Esophagus muscularis mucosa (tissue), 4 donors: Measurements from ENCODE around the gene GRIK1. TPM values are rescaled to one million over a fixed set of nuclear protein-coding genes. Genes with fewer than 3 reads are reported as not detected.

Experiments used
- DNase-seq: peaks from one replicate; pipeline ENCODE4 v3.0.0-alpha.2; 2017; ENCODE audit errors: extremely low spot score
- H3K27ac ChIP-seq, 4 donors: fragments of 200-600 bp; sonication (generic); replicated peaks in 1 of 4; 1 replicate in 3 of 4; 2 replicates in 1 of 4; pipeline ENCODE4 v1.5.1; 2016 to 2019; ENCODE audit warnings: mild to moderate bottlenecking in 1 of 4
- H3K27me3 ChIP-seq, 4 donors: fragments of 200-600 bp; sonication (generic); one replicate each; pipeline versions ENCODE4 v1.5.1 to v1.6.0; 2016 to 2019
- H3K36me3 ChIP-seq, 4 donors: fragments of 200-600 bp; sonication (generic); one replicate each; pipeline ENCODE4 v1.5.1; 2016 to 2019
- H3K4me1 ChIP-seq, 4 donors: fragments of 200-600 bp; sonication (generic); one replicate each; pipeline ENCODE4 v1.5.1; 2016 to 2019
- H3K4me3 ChIP-seq, 4 donors: fragments of 200-600 bp; sonication (generic); 1 replicate in 2 of 4; 2 replicates in 2 of 4; pipeline ENCODE4 v1.5.1; 2016 to 2019; ENCODE audit warnings: mild to moderate bottlenecking in 4 of 4, moderate library complexity in 1 of 4
- H3K9me3 ChIP-seq, 4 donors: fragments of 200-600 bp; sonication (generic); 1 replicate in 3 of 4; 2 replicates in 1 of 4; pipeline ENCODE4 v1.5.1; 2016 to 2019
- EP300 ChIP-seq: sonication (generic); formaldehyde crosslinking; IDR thresholded peaks from one replicate; pipeline ENCODE4 v1.6.1; 2017; ENCODE audit warnings: antibody characterized with exemption
- POLR2A ChIP-seq: fragments of 450-650 bp; IDR thresholded peaks from one replicate; pipeline ENCODE4 v1.6.1; 2017; ENCODE audit warnings: antibody characterized with exemption, moderate library complexity, mild to moderate bottlenecking, low read depth
- POLR2AphosphoS5 ChIP-seq, 2 donors: sonication (generic); formaldehyde crosslinking; IDR thresholded peaks; one replicate each; pipeline ENCODE4 v1.6.1; 2017; ENCODE audit warnings: antibody characterized with exemption in 2 of 2
- WGBS: methylation state at CpG from one replicate; pipeline ENCODE4 v1.1.5; 2018; 5-methylcytosine and 5-hydroxymethylcytosine counted together
- intact Hi-C: fragments of 100-400 bp; cut with DNase I; formaldehyde crosslinking; loops from one replicate; pipeline ENCODE4 v1.15.1; 2023
- total RNA-seq, 4 donors: library from RNA; depleted of rRNA; stranded (reverse); fragments of >200 nt; gene quantifications; one replicate each; pipeline versions ENCODE4 v1.1.0 to v1.2.1, GENCODE V29; 2016
- TF ChIP-seq, protein P1 (sequence below), 3 experiments: fragments of 200-600 bp in 2 of 3; fragments of 450-650 bp in 1 of 3; sonication (generic) in 2 of 3; IDR thresholded peaks; one replicate each; pipeline ENCODE4 v1.5.1; 2017 to 2019; ENCODE audit warnings: antibody characterized with exemption in 3 of 3, mild to moderate bottlenecking in 2 of 3, moderate library complexity in 1 of 3

The GRIK1 gene
- total RNA-seq, 4 donors from 2014 or later = 0.19 to 0.40 (median 0.33) TPM; not detected in 1

DNA sequence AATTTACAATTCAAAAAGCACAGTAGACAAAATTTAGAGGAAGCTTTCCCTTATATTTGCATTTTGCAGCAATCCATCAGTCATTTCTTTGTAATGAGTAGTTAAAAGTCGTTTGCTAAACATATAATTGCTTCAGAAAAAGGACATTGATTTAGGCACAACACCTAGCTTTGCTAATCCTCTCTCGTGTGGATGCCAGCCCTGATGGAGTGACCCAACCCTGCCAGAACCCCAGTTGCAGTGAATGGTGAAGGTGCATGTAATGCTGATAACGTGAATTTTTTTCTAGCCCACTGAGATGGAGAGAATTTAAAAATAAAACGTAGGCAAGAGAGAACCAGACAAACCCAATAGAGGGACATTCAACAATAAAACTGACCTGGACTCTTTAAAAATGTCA, 263.4 kb downstream of the GRIK1 start:
- DNase-seq = no peak
- WGBS = 62% methylated on average over 4 of the region's 4 CpGs
- TF ChIP-seq POLR2A (no peak), POLR2AphosphoS5 (IDR thresholded peaks at IDR 0.05) (no peak)
- no peak overlapping the region for H3K4me3 ChIP-seq
- no peaks in the 10 kb centered on the region for H3K4me1 ChIP-seq
- no peaks in the 10 kb centered on the region for H3K36me3 ChIP-seq
- intact Hi-C loops = no loop called here
- H3K27ac ChIP-seq = no peak overlapping the region
- H3K27me3 ChIP-seq = no peaks in the 10 kb centered on the region
- no peaks in the 10 kb centered on the region for H3K9me3 ChIP-seq

DNA sequence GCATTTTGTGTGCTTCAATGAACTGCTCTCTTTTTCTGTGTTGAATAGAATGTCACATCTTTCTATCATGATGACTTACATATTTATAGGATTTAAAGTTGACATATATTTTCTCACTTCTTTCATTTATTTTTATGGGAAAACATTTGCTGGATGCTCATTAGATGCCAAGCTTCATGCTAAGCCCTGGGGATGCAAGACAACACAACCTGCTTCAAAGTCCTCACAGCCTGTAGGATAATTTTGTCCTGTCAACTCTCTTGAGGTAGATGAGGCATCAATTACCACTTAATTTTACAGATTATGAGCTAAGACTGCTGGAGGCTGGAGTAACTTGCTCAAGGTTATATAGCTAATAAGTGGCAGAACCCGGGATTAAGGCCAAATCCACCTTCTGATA, 264.3 kb downstream of the GRIK1 start:
- TF ChIP-seq, protein P1, sequence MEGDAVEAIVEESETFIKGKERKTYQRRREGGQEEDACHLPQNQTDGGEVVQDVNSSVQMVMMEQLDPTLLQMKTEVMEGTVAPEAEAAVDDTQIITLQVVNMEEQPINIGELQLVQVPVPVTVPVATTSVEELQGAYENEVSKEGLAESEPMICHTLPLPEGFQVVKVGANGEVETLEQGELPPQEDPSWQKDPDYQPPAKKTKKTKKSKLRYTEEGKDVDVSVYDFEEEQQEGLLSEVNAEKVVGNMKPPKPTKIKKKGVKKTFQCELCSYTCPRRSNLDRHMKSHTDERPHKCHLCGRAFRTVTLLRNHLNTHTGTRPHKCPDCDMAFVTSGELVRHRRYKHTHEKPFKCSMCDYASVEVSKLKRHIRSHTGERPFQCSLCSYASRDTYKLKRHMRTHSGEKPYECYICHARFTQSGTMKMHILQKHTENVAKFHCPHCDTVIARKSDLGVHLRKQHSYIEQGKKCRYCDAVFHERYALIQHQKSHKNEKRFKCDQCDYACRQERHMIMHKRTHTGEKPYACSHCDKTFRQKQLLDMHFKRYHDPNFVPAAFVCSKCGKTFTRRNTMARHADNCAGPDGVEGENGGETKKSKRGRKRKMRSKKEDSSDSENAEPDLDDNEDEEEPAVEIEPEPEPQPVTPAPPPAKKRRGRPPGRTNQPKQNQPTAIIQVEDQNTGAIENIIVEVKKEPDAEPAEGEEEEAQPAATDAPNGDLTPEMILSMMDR (IDR thresholded peaks at IDR 0.05) = no peak
- no peak for TF ChIP-seq POLR2A
- TF ChIP-seq EP300 = no peak
- TF ChIP-seq POLR2AphosphoS5 (IDR thresholded peaks at IDR 0.05) = no peak
- WGBS = 88% methylated on average over 1 of the region's 1 CpG
- intact Hi-C loops = no loop called here
- Histone ChIP-seq H3K36me3 (no peaks in the 10 kb centered on the region), H3K9me3 (no peaks in the 10 kb centered on the region), H3K27me3 (no peaks in the 10 kb centered on the region), H3K4me3 (no peak overlapping the region), H3K27ac (no peak overlapping the region), H3K4me1 (no peaks in the 10 kb centered on the region)
- no peak for DNase-seq

DNA sequence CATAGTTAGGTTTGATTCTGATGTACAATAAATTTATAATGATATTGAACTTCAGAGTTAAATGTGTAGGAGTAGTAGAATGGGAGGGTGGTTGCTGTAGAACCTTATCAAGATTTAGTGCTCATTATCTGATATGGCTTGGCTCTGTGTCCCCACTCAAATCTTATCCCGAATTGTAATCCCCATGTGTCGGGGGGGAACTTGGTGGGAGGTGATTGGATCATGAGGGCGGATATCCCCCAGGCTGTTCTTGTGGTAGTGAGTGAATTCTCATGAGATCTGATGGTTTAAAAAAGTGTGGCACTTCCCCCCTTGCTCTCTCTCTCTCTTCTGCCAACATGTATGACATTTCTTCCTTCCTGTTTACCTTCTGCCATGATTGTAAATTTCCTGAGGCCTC, 265.5 kb downstream of the GRIK1 start:
- Histone ChIP-seq H3K27ac (no peak overlapping the region), H3K4me3 (no peak overlapping the region), H3K27me3 (no peaks in the 10 kb centered on the region), H3K4me1 (no peaks in the 10 kb centered on the region), H3K9me3 (no peaks in the 10 kb centered on the region), H3K36me3 (no peaks in the 10 kb centered on the region)
- intact Hi-C loops = no loop called here
- DNase-seq = no peak
- no peak for TF ChIP-seq POLR2AphosphoS5 (IDR thresholded peaks at IDR 0.05)
- TF ChIP-seq POLR2A = no peak
- no peak for TF ChIP-seq EP300
- TF ChIP-seq, protein P1 (IDR thresholded peaks at IDR 0.05) = no peak
- 92% methylated on average over 3 of the region's 3 CpGs for WGBS

DNA sequence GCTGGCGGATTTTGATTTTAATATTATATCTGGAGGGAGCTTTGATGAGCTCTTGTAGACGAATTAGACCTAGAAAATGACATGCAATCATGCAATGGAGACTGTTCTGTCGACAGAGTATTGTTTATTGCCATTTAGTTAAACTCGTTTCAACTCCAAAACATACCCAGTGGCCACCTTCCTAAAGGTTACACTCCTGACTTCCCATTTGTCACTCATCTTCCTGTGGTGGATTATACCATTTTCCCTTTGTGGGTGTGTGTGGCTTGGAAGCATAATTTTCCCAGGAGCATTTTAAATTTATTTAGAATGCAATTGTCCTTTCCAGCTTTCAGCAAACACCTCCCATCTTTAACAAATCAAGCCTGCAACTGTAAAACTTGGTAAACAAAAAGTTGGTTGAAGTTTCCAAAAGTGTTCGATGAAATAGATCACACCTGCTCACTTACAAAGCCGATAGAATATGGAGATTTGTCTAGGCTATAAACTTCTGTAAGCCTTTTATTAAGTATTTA, 266.6 kb downstream of the GRIK1 start:
- H3K27me3 ChIP-seq = no peaks in the 10 kb centered on the region
- no peaks in the 10 kb centered on the region for H3K36me3 ChIP-seq
- H3K27ac ChIP-seq = no peak overlapping the region
- no peak overlapping the region for H3K4me3 ChIP-seq
- DNase-seq = no peak
- H3K4me1 ChIP-seq = no peaks in the 10 kb centered on the region
- TF ChIP-seq POLR2A = no peak
- TF ChIP-seq POLR2AphosphoS5 (IDR thresholded peaks at IDR 0.05) = no peak
- TF ChIP-seq, protein P1 (IDR thresholded peaks at IDR 0.05) = no peak
- no peak for TF ChIP-seq EP300
- 63% methylated on average over 6 of the region's 6 CpGs for WGBS
- H3K9me3 ChIP-seq = no peaks in the 10 kb centered on the region
- intact Hi-C loops = no loop called here

DNA sequence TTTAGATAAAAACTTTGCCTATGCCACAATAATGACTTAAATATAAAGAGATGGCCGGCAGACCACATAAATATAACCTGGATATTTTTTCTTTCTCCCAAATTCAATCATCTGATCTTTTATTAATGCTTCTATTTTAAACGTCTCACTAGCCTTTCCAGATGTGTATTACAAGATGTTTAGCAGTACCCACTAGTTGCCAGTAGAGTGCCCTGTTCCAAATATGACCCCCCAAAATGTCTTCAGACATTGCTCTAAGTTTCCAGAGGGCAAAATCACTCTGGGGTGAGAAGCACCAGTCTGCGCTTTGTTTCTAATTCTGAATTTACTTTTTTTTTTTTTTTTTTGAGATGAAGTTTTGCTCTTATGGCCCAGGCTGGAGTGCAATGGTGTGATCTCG, 268.1 kb downstream of the GRIK1 start:
- Histone ChIP-seq H3K36me3 (no peaks in the 10 kb centered on the region), H3K27ac (no peak overlapping the region), H3K4me1 (no peaks in the 10 kb centered on the region), H3K4me3 (no peak overlapping the region), H3K27me3 (no peaks in the 10 kb centered on the region), H3K9me3 (no peaks in the 10 kb centered on the region)
- intact Hi-C loops = no loop called here
- 80% methylated on average over 4 of the region's 4 CpGs for WGBS
- TF ChIP-seq POLR2AphosphoS5 (IDR thresholded peaks at IDR 0.05) = no peak
- no peak for DNase-seq

DNA sequence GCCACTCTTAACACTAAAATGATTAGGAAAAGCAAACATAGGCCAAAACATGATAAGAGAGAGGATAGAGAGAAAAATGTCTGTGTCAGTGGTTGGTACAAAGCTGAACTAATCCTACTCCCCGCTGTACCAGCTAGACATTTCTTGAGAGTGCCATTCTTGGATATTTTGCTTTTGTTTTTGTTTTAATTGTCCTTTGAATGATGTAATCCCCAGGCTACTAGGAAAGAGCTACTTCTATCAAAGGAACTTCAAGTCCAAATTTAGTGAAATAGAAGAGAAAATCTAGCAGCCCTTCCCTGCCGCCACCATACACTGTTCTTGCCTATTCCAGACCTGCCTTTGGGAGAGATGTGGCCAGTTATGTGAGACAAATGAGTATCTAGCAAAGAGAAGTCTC, 269.6 kb downstream of the GRIK1 start:
- no peak for TF ChIP-seq POLR2AphosphoS5 (IDR thresholded peaks at IDR 0.05)
- TF ChIP-seq EP300 = no peak
- TF ChIP-seq POLR2A = no peak
- TF ChIP-seq, protein P1 (IDR thresholded peaks at IDR 0.05) = no peak
- no peaks in the 10 kb centered on the region for H3K9me3 ChIP-seq
- no peak overlapping the region for H3K4me3 ChIP-seq
- no peaks in the 10 kb centered on the region for H3K27me3 ChIP-seq
- no peak for DNase-seq
- intact Hi-C loops = no loop called here
- no peak overlapping the region for H3K27ac ChIP-seq
- H3K4me1 ChIP-seq = no peaks in the 10 kb centered on the region
- WGBS = 97% methylated on average over 2 of the region's 2 CpGs
- H3K36me3 ChIP-seq = no peaks in the 10 kb centered on the region
